Measurements from ENCODE around the gene TLE5. TPM values are rescaled to one million over a fixed set of nuclear protein-coding genes. Genes with fewer than 3 reads are reported as not detected.

TLE5 gene
- total RNA-seq, 2 donors from 2014 or later: 407 to 409 TPM

GRCh38 chr19:3031607-3031867 lies 30.8 kb downstream of the TLE5 start:
- H3K27me3 ChIP-seq: no peaks in the 10 kb centered on the region
- no peak overlapping the region for H3K9ac ChIP-seq (ENCODE audit: low read depth in 2 of 2, low read length in 2 of 2)
- intact Hi-C loops (cut with DNase I): no loop called here
- H3K9me3 ChIP-seq: no peaks in the 10 kb centered on the region
- TF ChIP-seq CTCF (IDR thresholded peaks at IDR 0.05): no peak
- DNase-seq: no peak
- H3K4me3 ChIP-seq: no peak overlapping the region
- no peaks in the 10 kb centered on the region for H3K36me3 ChIP-seq
- no peak overlapping the region for H3K27ac ChIP-seq
- H3K4me1 ChIP-seq: peaks cover 9% of the 10 kb centered on the region

- H3K9me3 ChIP-seq: no peaks in the 10 kb centered on the region
- H3K27me3 ChIP-seq: no peaks in the 10 kb centered on the region
- no peaks in the 10 kb centered on the region for H3K36me3 ChIP-seq
- peak within 1 kb of the TSS; percentile 52 for H3K4me3 ChIP-seq
- intact Hi-C loops (cut with DNase I): loop anchor here (5.0 kb wide), 1 partner anchor 73 kb away; no protein-coding TSS in a partner anchor
- peak within 1 kb of the TSS; percentile 78 to 79 for H3K9ac ChIP-seq (ENCODE audit: low read depth in 2 of 2, low read length in 2 of 2)
- DNase-seq: no peak
- TF ChIP-seq CTCF (IDR thresholded peaks at IDR 0.05): no peak
- H3K4me1 ChIP-seq: peaks cover 4% of the 10 kb centered on the region
- H3K27ac ChIP-seq: no peak within 1 kb of the TSS
Observed at GRCh38 chr19:3029065-3029923, 33.0 kb downstream of the TLE5 start, which contains the start of gene TLE2. Gene TLE2 (minus strand): TSS chr19:3029280. CDS start chr19:3028904, 376 bp downstream.

GRCh38 chr19:3028305-3029064 lies 33.8 kb downstream of the TLE5 start:
- TF ChIP-seq CTCF (IDR thresholded peaks at IDR 0.05): no peak
- Histone ChIP-seq H3K36me3 (no peaks in the 10 kb centered on the region), H3K4me3 (peak overlapping the region; percentile 52), H3K27ac (no peak overlapping the region), H3K27me3 (no peaks in the 10 kb centered on the region), H3K9ac (ENCODE audit: low read depth in 2 of 2, low read length in 2 of 2) (peak overlapping the region; percentile 78 to 79), H3K4me1 (peaks cover 3% of the 10 kb centered on the region), H3K9me3 (no peaks in the 10 kb centered on the region)
- DNase-seq: peak; percentile 39
- intact Hi-C loops (cut with DNase I): loop anchor here (5.0 kb wide), 1 partner anchor 74 kb away; no protein-coding TSS in a partner anchor

- peak overlapping the region; percentile 39 to 54 for H3K9ac ChIP-seq (ENCODE audit: low read depth in 2 of 2, low read length in 2 of 2)
- no peak for TF ChIP-seq CTCF (IDR thresholded peaks at IDR 0.05)
- H3K4me1 ChIP-seq: peaks cover 3% of the 10 kb centered on the region
- no peak for DNase-seq
- H3K27ac ChIP-seq: no peak overlapping the region
- H3K9me3 ChIP-seq: no peaks in the 10 kb centered on the region
- H3K36me3 ChIP-seq: no peaks in the 10 kb centered on the region
- peak overlapping the region; percentile 52 for H3K4me3 ChIP-seq
- intact Hi-C loops (cut with DNase I): loop anchor here (5.0 kb wide), 1 partner anchor 74 kb away; no protein-coding TSS in a partner anchor
- H3K27me3 ChIP-seq: no peaks in the 10 kb centered on the region
Observed at GRCh38 chr19:3027981-3028304, 34.4 kb downstream of the TLE5 start.

GRCh38 chr19:3027292-3027691 lies 35.0 kb downstream of the TLE5 start:
- Histone ChIP-seq H3K9me3 (no peaks in the 10 kb centered on the region), H3K27me3 (no peaks in the 10 kb centered on the region)

More at GRCh38 chr19:3027292-3027691, 35.0 kb downstream of the TLE5 start:
- Histone ChIP-seq H3K4me1 (peaks cover 3% of the 10 kb centered on the region), H3K9ac (ENCODE audit: low read depth in 2 of 2, low read length in 2 of 2) (peak overlapping the region in 1 of 2 donors; percentile 15), H3K36me3 (no peaks in the 10 kb centered on the region), H3K4me3 (no peak overlapping the region), H3K27ac (no peak overlapping the region)
- intact Hi-C loops (cut with DNase I): loop anchor here (5.0 kb wide), 1 partner anchor 75 kb away; no protein-coding TSS in a partner anchor
- DNase-seq: no peak
- TF ChIP-seq CTCF (IDR thresholded peaks at IDR 0.05): no peak
